Kidney (tissue), 14 donors: ENCODE data around the gene KCNJ4. TPM values are rescaled to one million over a fixed set of nuclear protein-coding genes. Genes with fewer than 3 reads are reported as not detected.
"Not testable (repeated sequence)": the region's sequence is repeated elsewhere in the genome, so short reads cannot be mapped to it uniquely, and the experiment has no call there.

ENCODE experiments used
- DNase-seq, 5 donors: peaks; one replicate each; pipeline ENCODE4 v3.0.0-alpha.2; 2013 to 2020
- FAIRE-seq: peaks from 2 replicates; lab custom pipeline; 2012; peaks lifted over from hg19 to GRCh38; lab: Jason Lieb, UNC
- H3K27ac ChIP-seq, 2 donors: one replicate each; pipeline ENCODE4 v1.7.0; 2013; ENCODE audit warnings: low read depth in 2 of 2, low read length in 2 of 2, inconsistent platforms in 1 of 2
- H3K27me3 ChIP-seq: one replicate; pipeline ENCODE4 v1.7.1; 2013; ENCODE audit warnings: low read length, inconsistent platforms; ENCODE audit not compliant: control insufficient read depth, insufficient read depth
- H3K36me3 ChIP-seq, 3 donors: one replicate each; pipeline versions ENCODE4 v1.7.0 to v1.7.1; 2013; ENCODE audit warnings: low read length in 3 of 3, control low read depth in 1 of 3, inconsistent platforms in 1 of 3; ENCODE audit not compliant: insufficient read depth in 3 of 3, control insufficient read depth in 2 of 3
- H3K4me1 ChIP-seq, 3 donors: one replicate each; pipeline versions ENCODE4 v1.7.0 to v1.7.1; 2013; ENCODE audit warnings: low read length in 3 of 3, inconsistent platforms in 1 of 3, low read depth in 1 of 3; ENCODE audit not compliant: control insufficient read depth in 2 of 3, insufficient read depth in 2 of 3
- H3K4me3 ChIP-seq, 3 donors: one replicate each; pipeline versions ENCODE4 v1.7.0 to v1.8.1; 2013; ENCODE audit warnings: low read length in 3 of 3, control low read depth in 1 of 3, inconsistent platforms in 1 of 3
- H3K9ac ChIP-seq, 3 donors: one replicate each; pipeline versions ENCODE4 v1.7.0 to v1.7.1; 2013; ENCODE audit warnings: low read length in 3 of 3, control low read depth in 1 of 3, inconsistent platforms in 1 of 3
- H3K9me3 ChIP-seq, 3 donors: one replicate each; pipeline versions ENCODE4 v1.7.0 to v1.7.1; 2013; ENCODE audit warnings: low read length in 3 of 3, control low read depth in 1 of 3, inconsistent platforms in 1 of 3; ENCODE audit not compliant: control insufficient read depth in 2 of 3, insufficient read depth in 1 of 3
- CTCF ChIP-seq: IDR thresholded peaks from 3 replicates; pipeline ENCODE4 v1.5.1; 2012; ENCODE audit warnings: mild to moderate bottlenecking, moderate library complexity, borderline replicate concordance; ENCODE audit not compliant: insufficient read depth; ENCODE audit errors: extremely low read depth
- intact Hi-C: fragments of 100-400 bp; cut with DNase I; formaldehyde crosslinking; loops from one replicate; pipeline ENCODE4 v1.11.1; 2022
- polyA plus RNA-seq: library from polyadenylated mRNA; stranded (reverse); fragments of 350-450 nt; fragmentation: Illumina TruSeq; extraction: RNeasy Lipid Tissue Mini Kit (QIAGEN cat#74804); gene quantifications from one replicate; pipeline ENCODE4 v1.2.3, GENCODE V29; 2014; ENCODE audit warnings: low read depth, low replicate concordance; ENCODE audit not compliant: insufficient read depth
- total RNA-seq: library from RNA; stranded (reverse); fragmentation: NEBNext Ultra II Directional; extraction: Animal tissue kit (Norgen Biotek cat#: 25700); gene quantifications from one replicate; pipeline ENCODE4 v1.2.1, GENCODE V29; 2021
- donor health status: control.
- donor health status: control.
- donor health status: control.
- donor health status: control.
- donor health status: control.
- donor health status: DM: yes; HTN: yes; CAD: no.
- donor health status: Normal renal cell carcinoma (clear cell type).

Gene KCNJ4
- total and polyA plus RNA-seq, 2 donors from 2014 or later, result 0.13 TPM; not detected in 1

GRCh38 chr22:38398609-38399461, 56.2 kb downstream of the KCNJ4 start:
- Histone ChIP-seq H3K27ac (peak overlapping the region; percentile 47 to 76), H3K4me3 (peak overlapping the region; percentile 44 to 68 (median 67)), H3K36me3 (no peaks in the 10 kb centered on the region), H3K9me3 (no peaks in the 10 kb centered on the region), H3K9ac (peak overlapping the region in 1 of 3 donors; percentile 35), H3K4me1 (no peaks in the 10 kb centered on the region), H3K27me3 (no peaks in the 10 kb centered on the region)
- FAIRE-seq, result no peak
- no peak for TF ChIP-seq CTCF
- intact Hi-C loops, result no loop called here
- peak; percentile 89 to 96 (median 92) for DNase-seq

GRCh38 chr22:38398181-38398608, 56.8 kb downstream of the KCNJ4 start:
- H3K36me3 ChIP-seq, H3K27me3 ChIP-seq, H3K9me3 ChIP-seq, H3K4me1 ChIP-seq, intact Hi-C loops, FAIRE-seq: not testable (repeated sequence)
- Histone ChIP-seq H3K27ac (peak overlapping the region; percentile 60 to 76), H3K9ac (peak overlapping the region in 1 of 3 donors; percentile 34), H3K4me3 (peak overlapping the region in 1 of 3 donors; percentile 67)
- peak; percentile 73 to 92 (median 89) for DNase-seq

GRCh38 chr22:38397189-38398085, 57.6 kb downstream of the KCNJ4 start:
- peak overlapping the region; percentile 55 to 63 for H3K27ac ChIP-seq
- H3K27me3 ChIP-seq, result no peaks in the 10 kb centered on the region
- no peaks in the 10 kb centered on the region for H3K36me3 ChIP-seq
- no peaks in the 10 kb centered on the region for H3K4me1 ChIP-seq
- no peaks in the 10 kb centered on the region for H3K9me3 ChIP-seq
- no peak for FAIRE-seq
- intact Hi-C loops, result no loop called here
- peak in 4 of 5 donors; percentile 37 to 89 (median 60) for DNase-seq
- no peak for TF ChIP-seq CTCF
- peak overlapping the region in 2 of 3 donors; percentile 55 to 58 for H3K9ac ChIP-seq
- H3K4me3 ChIP-seq, result peak overlapping the region; percentile 13 to 67 (median 20)

GRCh38 chr22:38396440-38397069, 58.4 kb downstream of the KCNJ4 start:
- peak overlapping the region in 1 of 2 donors; percentile 43 for H3K27ac ChIP-seq
- H3K4me1 ChIP-seq, result not testable (repeated sequence)

GRCh38 chr22:38395944-38396343, 59.1 kb downstream of the KCNJ4 start:
- Histone ChIP-seq H3K9ac (peak overlapping the region in 1 of 3 donors; percentile 19), H3K4me3 (peak overlapping the region in 2 of 3 donors; percentile 38 to 43)
- H3K27ac ChIP-seq, DNase-seq, H3K36me3 ChIP-seq, FAIRE-seq, H3K9me3 ChIP-seq, intact Hi-C loops, H3K4me1 ChIP-seq, H3K27me3 ChIP-seq: not testable (repeated sequence)

More at GRCh38 chr22:38396440-38397069, 58.4 kb downstream of the KCNJ4 start:
- H3K9me3 ChIP-seq, H3K36me3 ChIP-seq, intact Hi-C loops, H3K27me3 ChIP-seq, FAIRE-seq, H3K9ac ChIP-seq: not testable (repeated sequence)
- peak overlapping the region in 1 of 3 donors; percentile 67 for H3K4me3 ChIP-seq
- peak in 1 of 5 donors; percentile 34 for DNase-seq
